Progenitor cell of endocrine pancreas (in vitro differentiated cells): Measurements from ENCODE around the gene ZSWIM4. TPM values are rescaled to one million over a fixed set of nuclear protein-coding genes. Genes with fewer than 3 reads are reported as not detected.
A peak's percentile ranks its signal among the peaks of the same experiment; 100 is the strongest.

Source experiments
- DNase-seq: peaks from one replicate; pipeline ENCODE4 v3.0.0; 2021; ENCODE audit warnings: low spot score; ENCODE audit not compliant: unreplicated experiment
- H3K27ac Mint-ChIP-seq: 2 replicates; pipeline ENCODE4 v1.8.0; 2021; ENCODE audit warnings: mild to moderate bottlenecking, moderate library complexity, mixed read lengths
- H3K27me3 Mint-ChIP-seq: 2 replicates; pipeline ENCODE4 v1.8.0; 2021; ENCODE audit warnings: mixed read lengths
- H3K36me3 Mint-ChIP-seq: 2 replicates; pipeline ENCODE4 v1.8.0; 2022; ENCODE audit warnings: mixed read lengths; ENCODE audit not compliant: insufficient read depth
- H3K4me1 Mint-ChIP-seq: 2 replicates; pipeline ENCODE4 v1.8.0; 2021; ENCODE audit warnings: low read depth, mixed read lengths
- H3K4me3 Mint-ChIP-seq: 2 replicates; pipeline ENCODE4 v1.8.0; 2021; ENCODE audit warnings: low read depth, mild to moderate bottlenecking, moderate library complexity, mixed read lengths
- H3K9me3 Mint-ChIP-seq: 2 replicates; pipeline ENCODE4 v1.8.0; 2021; ENCODE audit warnings: low read depth, mixed read lengths
- total RNA-seq: library from RNA; stranded (reverse); gene quantifications from 2 replicates; pipeline ENCODE4 v1.2.1, GENCODE V29; 2021
- TF ChIP-seq, protein P1 (sequence below): fragments of 200-600 bp; sonication (generic); IDR thresholded peaks from one replicate; pipeline ENCODE4 v1.5.0; 2021; ENCODE audit warnings: antibody characterized with exemption, mild to moderate bottlenecking; ENCODE audit not compliant: unreplicated experiment

The ZSWIM4 gene
- total RNA-seq, 1 donor from 2014 or later: 34.6 TPM

DNA sequence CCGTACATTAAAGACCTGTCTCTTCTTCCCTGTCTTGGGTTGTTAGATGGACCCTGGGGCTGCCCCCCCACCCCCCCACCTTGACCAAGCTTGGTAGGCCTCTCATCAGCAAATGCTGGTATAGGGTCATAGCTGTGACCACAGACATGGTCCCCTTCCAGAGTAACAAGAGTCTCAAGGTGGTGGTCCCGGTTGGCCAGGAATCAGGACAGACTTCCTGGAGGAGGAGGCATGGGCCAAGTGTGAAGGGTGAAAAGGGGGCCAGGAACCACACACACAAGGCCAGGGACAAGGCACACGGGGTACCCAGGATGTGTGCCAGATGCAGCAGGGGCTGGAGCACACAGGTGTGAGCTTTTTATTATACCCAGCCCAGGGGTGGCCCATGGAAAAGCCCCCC is 32.0 kb upstream of the ZSWIM4 start:
- TF ChIP-seq, protein P1, sequence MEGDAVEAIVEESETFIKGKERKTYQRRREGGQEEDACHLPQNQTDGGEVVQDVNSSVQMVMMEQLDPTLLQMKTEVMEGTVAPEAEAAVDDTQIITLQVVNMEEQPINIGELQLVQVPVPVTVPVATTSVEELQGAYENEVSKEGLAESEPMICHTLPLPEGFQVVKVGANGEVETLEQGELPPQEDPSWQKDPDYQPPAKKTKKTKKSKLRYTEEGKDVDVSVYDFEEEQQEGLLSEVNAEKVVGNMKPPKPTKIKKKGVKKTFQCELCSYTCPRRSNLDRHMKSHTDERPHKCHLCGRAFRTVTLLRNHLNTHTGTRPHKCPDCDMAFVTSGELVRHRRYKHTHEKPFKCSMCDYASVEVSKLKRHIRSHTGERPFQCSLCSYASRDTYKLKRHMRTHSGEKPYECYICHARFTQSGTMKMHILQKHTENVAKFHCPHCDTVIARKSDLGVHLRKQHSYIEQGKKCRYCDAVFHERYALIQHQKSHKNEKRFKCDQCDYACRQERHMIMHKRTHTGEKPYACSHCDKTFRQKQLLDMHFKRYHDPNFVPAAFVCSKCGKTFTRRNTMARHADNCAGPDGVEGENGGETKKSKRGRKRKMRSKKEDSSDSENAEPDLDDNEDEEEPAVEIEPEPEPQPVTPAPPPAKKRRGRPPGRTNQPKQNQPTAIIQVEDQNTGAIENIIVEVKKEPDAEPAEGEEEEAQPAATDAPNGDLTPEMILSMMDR: no peak
- Mint-ChIP-seq H3K4me3 (peak overlapping the region; percentile 45), H3K4me1 (peaks cover 6% of the 10 kb centered on the region), H3K36me3 (peaks cover 8% of the 10 kb centered on the region), H3K27me3 (no peaks in the 10 kb centered on the region), H3K9me3 (no peaks in the 10 kb centered on the region), H3K27ac (no peak overlapping the region)
- DNase-seq: no peak

DNA sequence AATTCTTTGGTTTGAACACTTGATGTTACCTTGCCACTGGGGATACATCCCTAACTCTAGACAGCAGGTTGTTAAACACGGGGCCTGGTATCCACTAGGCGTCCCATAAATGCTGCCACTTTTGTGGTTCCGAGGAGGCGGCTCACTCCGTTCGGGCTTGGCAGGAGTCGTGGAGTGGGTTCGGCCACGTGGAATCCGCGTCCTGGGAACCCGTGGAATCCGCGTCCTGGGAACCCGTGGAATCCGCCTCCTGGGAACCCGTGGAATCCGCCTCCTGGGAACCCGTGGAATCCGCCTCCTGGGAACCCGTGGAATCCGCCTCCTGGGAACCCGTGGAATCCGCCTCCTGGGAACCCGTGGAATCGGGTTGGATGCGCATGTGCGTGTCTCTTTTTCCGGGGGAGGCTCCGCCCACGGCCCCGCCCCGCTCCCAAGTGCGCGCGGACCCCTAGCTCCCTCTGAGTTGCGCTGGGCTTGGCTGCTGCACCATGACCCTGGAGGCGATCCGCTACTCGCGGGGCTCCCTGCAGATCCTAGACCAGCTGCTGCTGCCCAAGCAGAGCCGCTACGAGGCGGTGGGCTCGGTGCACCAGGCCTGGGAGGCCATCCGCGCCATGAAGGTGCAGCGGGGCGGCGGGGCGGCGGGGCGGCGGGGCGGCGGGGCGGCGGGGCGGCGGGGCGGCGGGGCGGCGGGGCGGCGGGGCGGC is 31.0 kb upstream of the ZSWIM4 start, which contains the start of gene MRI1:
Gene MRI1 (plus strand): TSS at position 422 of the 707 bp plus-strand sequence. CDS start 67 bp downstream, at position 489.
- peak within 1 kb of the TSS; percentile 77 for H3K4me3 Mint-ChIP-seq
- TF ChIP-seq, protein P1: no peak
- H3K27me3 Mint-ChIP-seq: no peaks in the 10 kb centered on the region
- peaks cover 6% of the 10 kb centered on the region for H3K4me1 Mint-ChIP-seq
- H3K27ac Mint-ChIP-seq: no peak within 1 kb of the TSS
- H3K36me3 Mint-ChIP-seq: peaks cover 7% of the 10 kb centered on the region
- H3K9me3 Mint-ChIP-seq: no peaks in the 10 kb centered on the region
- peak; percentile 39 for DNase-seq

DNA sequence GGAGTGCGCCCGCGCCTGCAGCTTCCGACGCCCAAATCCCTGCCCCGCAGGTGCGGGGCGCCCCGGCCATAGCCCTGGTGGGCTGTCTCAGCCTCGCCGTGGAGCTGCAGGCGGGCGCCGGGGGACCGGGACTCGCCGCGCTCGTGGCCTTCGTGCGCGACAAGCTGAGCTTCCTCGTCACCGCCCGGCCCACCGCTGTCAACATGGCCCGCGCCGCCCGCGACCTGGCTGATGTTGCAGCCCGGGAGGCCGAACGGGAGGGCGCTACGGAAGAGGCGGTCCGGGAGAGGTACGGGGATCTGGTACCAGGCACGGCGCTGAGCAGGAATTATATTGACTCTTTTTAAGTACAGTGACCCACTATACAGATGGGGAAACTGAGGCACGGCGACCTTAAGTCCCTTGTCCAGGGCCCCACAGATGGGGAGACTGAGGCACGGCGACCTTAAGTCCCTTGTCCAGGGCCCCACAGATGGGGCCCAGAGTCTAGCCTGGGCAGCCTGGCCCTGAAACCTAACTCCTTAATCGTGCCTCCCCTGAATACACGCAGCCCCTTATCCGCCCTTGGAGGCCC is 30.3 kb upstream of the ZSWIM4 start:
- Mint-ChIP-seq H3K9me3 (no peaks in the 10 kb centered on the region), H3K4me1 (peaks cover 6% of the 10 kb centered on the region), H3K27ac (no peak overlapping the region), H3K36me3 (peaks cover 7% of the 10 kb centered on the region), H3K27me3 (no peaks in the 10 kb centered on the region), H3K4me3 (peak overlapping the region; percentile 77)
- TF ChIP-seq, protein P1: no peak
- no peak for DNase-seq

DNA sequence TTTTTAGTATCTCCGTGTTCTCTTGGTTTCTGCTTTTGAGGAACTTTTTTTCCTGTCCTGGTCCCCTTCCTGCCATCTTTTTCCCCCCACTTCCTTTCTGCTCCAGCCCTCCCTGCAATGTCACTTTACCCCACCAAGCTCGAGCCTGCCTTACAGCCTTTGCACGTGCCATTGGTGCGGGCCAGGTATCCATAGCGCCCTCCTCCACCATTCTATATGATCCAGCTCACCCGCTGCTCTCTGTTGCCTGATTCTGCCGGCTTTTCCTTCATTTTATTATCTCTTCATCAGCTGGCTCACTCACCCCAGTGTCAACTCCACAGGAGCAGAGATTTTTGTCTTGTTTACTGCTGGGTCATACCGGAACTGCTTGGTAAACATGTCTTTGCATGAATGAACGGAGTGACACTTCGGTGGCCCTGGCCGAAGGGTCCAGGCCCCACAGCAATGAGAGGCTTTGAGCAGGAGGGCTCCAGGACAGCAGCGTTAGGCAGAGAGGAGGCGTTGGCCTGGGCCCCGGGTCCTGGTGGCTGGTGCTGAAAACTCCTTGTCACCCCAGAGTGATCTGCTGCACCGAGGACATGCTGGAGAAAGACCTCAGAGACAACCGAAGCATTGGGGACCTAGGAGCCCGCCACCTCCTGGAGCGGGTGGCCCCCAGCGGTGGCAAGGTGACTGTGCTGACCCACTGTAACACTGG is 29.7 kb upstream of the ZSWIM4 start:
- H3K27me3 Mint-ChIP-seq: no peaks in the 10 kb centered on the region
- TF ChIP-seq, protein P1: no peak
- peak overlapping the region; percentile 77 for H3K4me3 Mint-ChIP-seq
- no peaks in the 10 kb centered on the region for H3K9me3 Mint-ChIP-seq
- H3K36me3 Mint-ChIP-seq: peaks cover 7% of the 10 kb centered on the region
- H3K27ac Mint-ChIP-seq: peak overlapping the region; percentile 11
- no peak for DNase-seq
- peaks cover 6% of the 10 kb centered on the region for H3K4me1 Mint-ChIP-seq

DNA sequence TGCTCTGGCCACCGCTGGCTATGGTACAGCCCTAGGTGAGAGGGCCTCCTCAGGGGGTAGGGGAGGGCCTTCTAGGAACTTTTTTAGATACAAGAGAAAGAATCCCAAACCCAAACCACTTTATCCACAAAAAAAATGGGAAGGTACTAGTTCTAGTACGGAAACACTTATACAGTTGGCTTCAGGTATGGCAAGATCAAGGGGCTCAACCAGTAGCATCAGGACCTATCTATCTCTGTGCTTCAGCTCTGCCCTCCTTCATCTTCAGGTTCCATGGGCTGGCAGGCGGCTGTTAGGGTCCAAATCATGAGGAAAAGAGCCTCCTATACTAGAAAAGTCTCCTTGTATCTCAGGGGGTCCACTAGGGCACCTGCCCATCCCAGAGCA is 29.2 kb upstream of the ZSWIM4 start:
- Mint-ChIP-seq H3K4me1 (peaks cover 6% of the 10 kb centered on the region), H3K4me3 (peak overlapping the region; percentile 77), H3K27ac (no peak overlapping the region), H3K36me3 (peaks cover 7% of the 10 kb centered on the region), H3K9me3 (no peaks in the 10 kb centered on the region), H3K27me3 (no peaks in the 10 kb centered on the region)
- DNase-seq: no peak
- TF ChIP-seq, protein P1: no peak
